HEK293T (cell line): ENCODE data around the gene FXYD3.

Experiments
- CTCF ChIA-PET: fragments of 350-600 bp; formaldehyde crosslinking; extraction: SDS; loops from one replicate; lab custom pipeline; 2021; ENCODE audit warnings: antibody characterized with exemption, inconsistent platforms; lab: Yijun Ruan, JAX
- POLR2A ChIA-PET: fragments of 350-600 bp; formaldehyde crosslinking; extraction: SDS; loops from one replicate; lab custom pipeline; 2020; ENCODE audit warnings: antibody characterized with exemption, inconsistent platforms; lab: Yijun Ruan, JAX
- DNase-seq: peaks from one replicate; pipeline ENCODE4 v3.0.0; 2012; ENCODE audit warnings: mixed read lengths; ENCODE audit errors: extremely low spot score
- ARNT ChIP-seq: fragments of 450-650 bp; IDR thresholded peaks from 2 replicates; pipeline ENCODE4 v1.6.1; 2017; ENCODE audit warnings: mild to moderate bottlenecking
- BHLHE40 ChIP-seq: fragments of 450-650 bp; IDR thresholded peaks from 2 replicates; pipeline ENCODE4 v1.6.1; 2016; ENCODE audit warnings: mild to moderate bottlenecking, moderate library complexity, borderline replicate concordance
- CTBP1 ChIP-seq: fragments of 450-650 bp; IDR thresholded peaks from 2 replicates; pipeline ENCODE4 v1.6.1; 2016; ENCODE audit warnings: borderline replicate concordance
- ELF4 ChIP-seq: fragments of 450-650 bp; IDR thresholded peaks from 2 replicates; pipeline ENCODE4 v1.6.1; 2017; ENCODE audit warnings: antibody characterized with exemption
- FOXA1 ChIP-seq: fragments of 450-650 bp; IDR thresholded peaks from 2 replicates; pipeline ENCODE4 v1.6.1; 2016; ENCODE audit warnings: mild to moderate bottlenecking
- FOXK2 ChIP-seq: fragments of 450-650 bp; IDR thresholded peaks from 2 replicates; pipeline ENCODE4 v1.6.1; 2016; ENCODE audit warnings: mild to moderate bottlenecking
- FOXM1 ChIP-seq: fragments of 450-650 bp; IDR thresholded peaks from 2 replicates; pipeline ENCODE4 v1.6.1; 2017; ENCODE audit warnings: mild to moderate bottlenecking, borderline replicate concordance
- HDGF ChIP-seq: fragments of 450-650 bp; IDR thresholded peaks from 2 replicates; pipeline ENCODE4 v1.6.1; 2017; ENCODE audit warnings: antibody characterized with exemption, borderline replicate concordance
- L3MBTL2 ChIP-seq: fragments of 450-650 bp; conservative IDR thresholded peaks from 2 replicates; pipeline ENCODE4 v1.6.1; 2016; ENCODE audit warnings: mild to moderate bottlenecking
- LEF1 ChIP-seq: fragments of 450-650 bp; IDR thresholded peaks from 2 replicates; pipeline ENCODE4 v1.6.1; 2017; ENCODE audit warnings: mild to moderate bottlenecking, borderline replicate concordance
- NFRKB ChIP-seq: fragments of 450-650 bp; IDR thresholded peaks from 2 replicates; pipeline ENCODE4 v1.6.1; 2016; ENCODE audit warnings: mild to moderate bottlenecking, moderate library complexity
- PKNOX1 ChIP-seq: fragments of 450-650 bp; IDR thresholded peaks from 2 replicates; pipeline ENCODE4 v1.6.1; 2016
- SP1 ChIP-seq: fragments of 450-650 bp; IDR thresholded peaks from 2 replicates; pipeline ENCODE4 v1.6.1; 2017
- SUZ12 ChIP-seq: fragments of 450-650 bp; IDR thresholded peaks from 2 replicates; pipeline ENCODE4 v1.6.1; 2016; ENCODE audit warnings: mild to moderate bottlenecking
- TARDBP ChIP-seq: fragments of 450-650 bp; IDR thresholded peaks from 2 replicates; pipeline ENCODE4 v1.6.1; 2016
- ZNF384 ChIP-seq: fragments of 450-650 bp; IDR thresholded peaks from 2 replicates; pipeline ENCODE4 v1.6.1; 2016

FXYD3 gene

GRCh38 chr19:35106291-35106583, 9.4 kb upstream of the FXYD3 start:
- CTCF ChIA-PET = no interaction called here
- DNase-seq = no peak
- POLR2A ChIA-PET = no interaction called here
- TF ChIP-seq NFRKB = no peak
- TF ChIP-seq ELF4 = no peak
- TF ChIP-seq L3MBTL2 = no peak
- TF ChIP-seq BHLHE40 = no peak
- no peak for TF ChIP-seq FOXM1
- TF ChIP-seq CTBP1 = no peak
- no peak for TF ChIP-seq HDGF
- no peak for TF ChIP-seq FOXA1
- no peak for TF ChIP-seq ARNT
- TF ChIP-seq SUZ12 = no peak
- TF ChIP-seq SP1 = no peak
- TF ChIP-seq ZNF384 = no peak
- TF ChIP-seq LEF1 = no peak
- TF ChIP-seq FOXK2 = no peak
- no peak for TF ChIP-seq PKNOX1
- TF ChIP-seq TARDBP = no peak

GRCh38 chr19:35106898-35107541, 8.6 kb upstream of the FXYD3 start:
- no peak for DNase-seq
- TF ChIP-seq SP1 = no peak
- TF ChIP-seq SUZ12 = no peak
- no peak for TF ChIP-seq PKNOX1
- no peak for TF ChIP-seq FOXK2
- TF ChIP-seq ZNF384 = no peak
- no peak for TF ChIP-seq FOXM1
- TF ChIP-seq ARNT = no peak
- TF ChIP-seq CTBP1 = no peak
- no peak for TF ChIP-seq FOXA1
- no peak for TF ChIP-seq HDGF
- TF ChIP-seq TARDBP = no peak
- TF ChIP-seq ELF4 = no peak
- TF ChIP-seq LEF1 = no peak
- no peak for TF ChIP-seq L3MBTL2
- no peak for TF ChIP-seq BHLHE40
- no peak for TF ChIP-seq NFRKB
- CTCF ChIA-PET = no interaction called here
- POLR2A ChIA-PET = no interaction called here

- ChIA-PET POLR2A (no interaction called here), CTCF (interaction anchor here (0.6 kb wide), 1 partner anchor 41 kb away, joined by 3 read pairs; no protein-coding TSS in a partner anchor)
- DNase-seq = no peak
- TF ChIP-seq FOXK2 = no peak
- no peak for TF ChIP-seq PKNOX1
- no peak for TF ChIP-seq HDGF
- TF ChIP-seq NFRKB = no peak
- no peak for TF ChIP-seq FOXM1
- no peak for TF ChIP-seq LEF1
- no peak for TF ChIP-seq SUZ12
- no peak for TF ChIP-seq CTBP1
- no peak for TF ChIP-seq TARDBP
- TF ChIP-seq ELF4 = no peak
Observed at GRCh38 chr19:35107545-35107944, 8.1 kb upstream of the FXYD3 start.

- TF ChIP-seq CTBP1 = no peak
- ChIA-PET POLR2A (no interaction called here), CTCF (no interaction called here)
Observed at GRCh38 chr19:35108730-35109129, 6.9 kb upstream of the FXYD3 start.

GRCh38 chr19:35109395-35110112, 6.1 kb upstream of the FXYD3 start:
- POLR2A ChIA-PET = no interaction called here
- CTCF ChIA-PET = no interaction called here
- TF ChIP-seq ARNT (no peak), CTBP1 (no peak), SUZ12 (no peak), SP1 (no peak), ZNF384 (no peak), L3MBTL2 (no peak)
- no peak for DNase-seq

More at GRCh38 chr19:35108730-35109129, 6.9 kb upstream of the FXYD3 start:
- no peak for DNase-seq

- CTCF ChIA-PET = no interaction called here
- POLR2A ChIA-PET = interaction anchor here (0.8 kb wide), 1 partner anchor 14 kb away, joined by 8 read pairs; no protein-coding TSS in a partner anchor
- TF ChIP-seq ARNT (no peak), FOXM1 (no peak), BHLHE40 (no peak), SP1 (no peak), ELF4 (no peak)
- no peak for DNase-seq
Observed at GRCh38 chr19:35110974-35111373, 4.6 kb upstream of the FXYD3 start.
